ENCODE measurements around the gene MAP1B.

- TF ChIP-seq SP1 (IDR thresholded peaks at IDR 0.05; ENCODE audit: low read depth) (no peak), POLR2AphosphoS5 (IDR thresholded peaks at IDR 0.05; ENCODE audit: low read depth, low read length) (no peak), CTCF (IDR thresholded peaks at IDR 0.05 in 2 of 3, conservative IDR thresholded peaks at IDR 0.05 in 1 of 3; ENCODE audit: borderline replicate concordance in 1 of 3, insufficient read depth in 1 of 3, low read depth in 2 of 3, low read length in 2 of 3) (no peak), POLR2A (IDR thresholded peaks at IDR 0.05; ENCODE audit: borderline replicate concordance, extremely low read depth, insufficient read depth, insufficient read length) (no peak), SRF (IDR thresholded peaks at IDR 0.05; ENCODE audit: low read depth) (no peak), CEBPB (IDR thresholded peaks at IDR 0.05; ENCODE audit: low read depth) (no peak), ZNF274 (IDR thresholded peaks at IDR 0.05; ENCODE audit: low read depth, low read length) (no peak), MAX (IDR thresholded peaks at IDR 0.05) (no peak), TCF7L2 (IDR thresholded peaks at IDR 0.05; ENCODE audit: borderline replicate concordance, extremely low read depth, insufficient read depth, insufficient read length) (no peak), REST (IDR thresholded peaks at IDR 0.05; ENCODE audit: low read depth) (no peak), FOSL1 (IDR thresholded peaks at IDR 0.05; ENCODE audit: low read depth) (no peak), EZH2 (IDR thresholded peaks at IDR 0.05) (no peak), YY1 (IDR thresholded peaks at IDR 0.05; ENCODE audit: extremely low read depth, insufficient replicate concordance, low read depth, low read length) (no peak), EZH2phosphoT487 (IDR thresholded peaks at IDR 0.05; ENCODE audit: borderline replicate concordance) (no peak)
These were observed 114.3 kb downstream of the MAP1B start for GRCh38 chr5:72221541-72221940.
